A673 (cell line): ENCODE results near the gene MTAP.

Experiments used
- CTCF ChIP-seq: fragments of 300-800, 200-600 bp; sonication (generic); conservative IDR thresholded peaks from 2 replicates; pipeline ENCODE4 v1.5.1; 2017; ENCODE audit warnings: low read depth, mild to moderate bottlenecking, antibody characterized with exemption, low read length, moderate library complexity, mixed read lengths
- EZH2 ChIP-seq: fragments of 200-600 bp; sonication (generic); IDR thresholded peaks from 2 replicates; pipeline ENCODE4 v1.6.1; 2017; ENCODE audit warnings: borderline replicate concordance, low read depth, mild to moderate bottlenecking, mixed read lengths, antibody characterized with exemption, low read length; ENCODE audit not compliant: poor library complexity, severe bottlenecking

GRCh38 chr9:21919377-21920362 is 117.2 kb downstream of the MTAP start:
- TF ChIP-seq CTCF (no peak), EZH2 (no peak)
